ENCODE data around the gene ERAP2.

Gene ERAP2

DNA sequence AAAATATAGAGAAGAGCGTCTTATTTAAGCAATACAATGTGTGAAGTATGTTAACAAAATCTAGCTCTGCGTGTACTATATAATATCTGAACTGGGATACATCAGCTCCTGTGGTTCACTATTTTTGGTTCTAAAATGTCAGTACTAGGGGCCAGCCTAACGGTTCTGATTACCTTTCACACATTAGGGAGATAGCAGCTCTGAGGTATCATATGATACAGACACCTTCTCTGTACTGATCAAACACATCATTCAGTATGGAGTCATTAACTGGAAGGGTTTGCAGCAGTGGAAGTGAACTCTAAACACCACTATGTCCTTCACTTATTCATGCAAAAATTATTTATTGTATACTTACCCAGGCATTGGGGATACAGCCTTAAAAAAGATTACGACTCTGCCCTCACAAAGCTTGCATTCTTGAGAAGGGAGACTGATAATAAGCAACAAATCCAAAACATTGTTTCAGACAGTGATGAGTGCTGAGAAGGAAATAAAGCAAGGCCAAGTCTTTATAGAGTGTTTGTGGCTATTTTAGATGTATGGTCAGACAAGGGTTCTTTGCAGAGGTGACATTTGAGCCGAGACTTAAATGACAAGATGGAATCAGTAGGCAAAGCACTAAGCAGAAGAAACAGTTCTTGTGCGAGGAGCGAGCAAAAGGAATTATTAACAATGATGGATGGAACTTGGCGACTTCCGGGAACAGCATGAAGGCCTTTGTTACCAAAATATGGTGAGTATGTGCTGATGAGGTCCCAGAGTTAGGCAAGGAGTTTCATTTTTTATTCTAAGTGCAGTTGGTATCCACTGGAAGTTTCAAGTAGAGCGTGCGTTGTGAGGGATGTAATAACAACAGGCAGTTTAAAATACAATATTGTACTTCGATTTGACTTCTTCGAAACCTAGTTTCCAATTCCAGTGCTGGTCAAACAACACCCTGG is 57.7 kb downstream of the ERAP2 start:
- no peak for DNase-seq

DNA sequence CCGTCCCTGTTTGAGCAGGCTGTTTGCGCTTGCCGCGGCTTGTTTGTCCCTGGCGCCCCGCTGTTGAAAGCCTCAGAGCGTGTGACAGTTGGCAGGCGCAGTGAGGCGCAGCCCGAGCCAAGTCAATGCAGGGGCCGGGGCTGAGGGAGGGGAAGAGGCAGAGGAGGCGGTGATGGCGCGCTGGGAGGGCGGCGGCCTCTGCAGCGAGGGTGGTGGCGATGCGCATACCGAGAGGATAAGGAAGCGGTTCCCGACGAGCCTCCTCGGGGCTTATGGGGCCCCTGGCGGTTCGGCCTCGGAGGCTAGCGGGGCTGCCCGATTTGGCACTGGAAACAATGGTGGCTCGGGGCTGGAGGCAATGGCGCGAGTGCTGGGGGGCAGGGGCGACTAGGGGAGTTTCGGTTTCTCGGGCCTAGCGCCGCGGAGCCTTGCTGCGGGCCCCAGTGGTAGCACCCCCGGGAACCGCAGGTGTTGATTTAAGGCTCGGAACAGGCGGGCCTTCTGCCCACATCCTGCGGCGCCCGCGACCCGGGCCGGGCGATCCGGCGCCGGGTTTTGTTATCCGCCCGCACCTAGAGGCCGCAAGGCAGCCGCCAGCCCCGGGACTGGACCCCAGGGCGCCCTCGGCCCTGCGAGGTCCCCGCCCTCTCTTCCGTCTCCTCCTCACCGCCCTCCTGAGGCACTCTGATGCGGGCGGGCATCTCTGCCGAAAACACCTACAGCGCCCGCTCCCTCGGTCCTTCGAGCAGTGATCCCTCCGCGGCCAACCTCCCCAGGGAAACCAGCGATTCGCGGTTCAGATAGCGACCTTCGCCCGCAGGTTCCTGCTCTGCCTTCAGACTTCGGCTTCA is 58.6 kb downstream of the ERAP2 start:
- peak; percentile 98 for DNase-seq

DNA sequence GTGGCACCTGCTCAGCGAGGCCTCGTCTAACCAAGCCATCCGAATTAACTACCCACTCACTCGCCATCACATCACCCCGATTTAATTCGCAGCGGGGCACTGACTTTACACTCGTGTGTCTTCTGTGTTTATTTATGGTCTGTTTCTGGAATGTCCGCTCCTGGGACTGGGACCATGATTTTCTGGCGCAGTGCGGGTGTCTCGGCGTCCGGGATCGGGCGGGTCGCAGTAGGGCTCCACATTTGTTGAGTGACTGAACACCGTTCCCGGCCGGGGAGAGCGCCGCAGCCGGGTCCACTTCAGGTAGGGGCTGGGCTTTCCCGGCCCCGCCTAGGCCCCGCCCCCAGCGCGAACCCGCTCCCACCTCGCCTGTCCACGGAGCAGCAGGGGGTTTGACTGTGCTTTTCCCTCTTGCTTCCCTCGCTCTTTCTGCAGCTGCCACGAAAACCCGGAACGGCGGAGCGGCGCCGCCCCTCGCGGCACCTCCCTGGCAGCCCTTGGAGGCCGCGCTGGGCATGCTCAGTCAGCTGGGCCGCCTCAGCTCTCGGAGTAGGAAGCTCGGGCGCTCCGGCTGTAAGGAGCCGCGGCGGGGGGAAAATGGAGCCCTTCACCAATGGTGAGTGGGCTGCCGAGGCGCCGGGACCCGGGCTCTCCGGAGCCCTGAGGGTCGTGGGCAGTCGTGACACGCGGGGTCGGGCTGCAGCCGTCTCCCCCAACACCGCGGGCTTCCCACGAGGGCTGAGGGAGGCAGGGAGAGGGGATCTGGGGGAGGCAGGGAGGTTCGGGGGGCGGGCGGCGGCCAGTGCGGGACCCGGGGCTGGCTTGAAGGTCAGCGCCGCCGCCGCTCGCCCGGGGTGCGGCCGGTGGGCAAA is 59.5 kb downstream of the ERAP2 start, which contains the start of gene LNPEP:
LNPEP (plus strand) TSS at position 522 of the 872 bp plus-strand sequence; CDS start at position 598, 76 bp downstream.
- peak; percentile 99 for DNase-seq

DNA sequence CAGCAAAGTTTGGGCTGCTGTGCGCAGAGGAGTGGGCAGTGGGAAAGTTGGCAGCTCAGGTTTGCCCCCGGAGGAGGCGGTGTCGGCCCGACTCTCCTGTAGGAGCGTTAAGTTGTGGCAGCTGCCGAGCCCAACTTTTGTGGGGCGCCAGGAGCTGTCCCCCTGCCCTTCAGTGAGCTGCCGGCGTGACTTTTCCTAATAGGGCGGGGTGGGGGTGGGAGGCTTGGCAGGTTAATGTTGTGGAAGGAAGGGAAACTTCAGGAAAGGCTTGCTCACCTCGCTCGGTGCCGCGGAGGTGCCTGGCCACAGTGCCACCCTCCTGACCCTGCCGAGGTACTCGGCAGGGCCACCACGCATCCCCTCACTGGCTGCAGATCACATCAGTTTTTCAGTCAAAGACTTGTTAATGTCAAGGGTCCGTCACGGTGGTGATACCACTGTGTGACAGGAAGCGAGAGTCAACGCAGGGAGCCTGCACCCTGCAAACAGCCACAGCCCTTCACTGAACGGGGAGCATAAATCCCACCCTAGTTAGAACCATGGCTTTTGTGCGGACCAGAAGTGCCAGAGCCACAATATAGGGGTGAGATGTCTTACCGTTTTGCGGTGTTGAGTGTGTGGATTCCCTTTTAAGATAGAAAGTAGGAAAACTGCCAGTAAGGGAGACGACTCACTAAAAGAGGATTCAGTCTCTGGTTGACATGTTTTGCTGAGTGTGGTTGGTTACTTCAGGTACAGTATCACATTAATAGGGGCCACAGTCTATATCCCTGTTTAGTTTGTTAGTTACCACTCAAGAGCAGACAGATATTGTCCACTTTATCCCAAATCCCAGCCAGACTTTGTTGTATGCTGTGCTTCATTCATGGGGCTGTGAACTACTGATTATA is 60.4 kb downstream of the ERAP2 start:
- DNase-seq = peak; percentile 64

DNA sequence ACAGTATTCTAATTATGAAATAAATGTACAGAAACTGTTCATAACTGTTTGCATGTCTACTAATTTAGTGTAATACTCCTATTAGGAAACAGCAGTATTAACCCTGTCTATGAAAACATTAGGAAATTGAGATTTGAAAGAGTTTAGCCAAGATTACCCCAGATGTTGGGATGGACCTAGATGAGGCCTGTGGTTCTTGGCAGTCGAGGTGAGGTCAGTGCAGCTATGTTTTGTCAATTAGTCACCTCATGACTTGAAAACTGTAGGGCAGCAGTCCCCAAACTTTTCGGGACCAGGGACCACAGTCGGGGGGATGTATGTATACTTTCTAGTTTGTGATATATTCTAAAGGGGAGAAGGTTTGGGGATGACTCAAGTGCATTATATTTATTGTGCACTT is 64.3 kb downstream of the ERAP2 start:
- no peak for DNase-seq

DNA sequence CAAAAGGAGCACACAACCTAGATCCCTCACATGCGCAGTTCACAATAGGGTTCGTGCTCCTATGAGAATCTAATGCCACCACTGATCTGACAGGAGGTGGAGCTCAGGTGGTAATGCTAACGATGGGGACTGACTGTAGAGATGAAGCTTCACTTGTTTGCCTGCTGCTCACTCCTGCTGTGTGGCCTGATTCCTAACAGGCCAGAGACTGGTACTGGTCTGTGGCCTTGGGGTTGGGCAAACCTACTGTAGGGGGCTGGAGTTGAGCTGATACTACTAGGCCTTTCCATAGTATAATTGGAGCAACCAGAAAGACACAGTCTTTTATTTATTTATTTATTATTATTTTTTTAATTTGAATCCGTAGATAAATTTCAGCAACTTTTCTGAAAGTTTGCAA is 64.8 kb downstream of the ERAP2 start:
- DNase-seq = no peak

DNA sequence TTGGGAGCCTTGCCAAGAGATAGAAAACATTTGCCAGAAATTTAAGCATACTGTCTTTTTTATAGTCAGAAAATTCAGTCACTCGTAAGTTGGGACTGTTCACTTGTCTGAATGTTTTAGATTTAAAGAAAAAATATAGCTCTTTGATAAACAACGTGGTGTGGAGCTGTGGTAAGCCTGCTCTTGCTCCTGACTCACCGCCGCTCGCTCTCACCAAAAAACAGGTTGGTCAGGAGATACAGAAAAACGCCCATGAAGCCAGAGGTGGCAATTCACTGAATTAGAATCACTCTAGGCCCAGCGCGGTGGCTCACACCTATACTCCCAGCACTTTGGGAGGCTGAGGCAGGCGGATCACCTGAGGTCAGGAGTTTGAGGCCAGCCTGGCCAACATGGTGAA is 65.8 kb downstream of the ERAP2 start:
- DNase-seq = no peak

DNA sequence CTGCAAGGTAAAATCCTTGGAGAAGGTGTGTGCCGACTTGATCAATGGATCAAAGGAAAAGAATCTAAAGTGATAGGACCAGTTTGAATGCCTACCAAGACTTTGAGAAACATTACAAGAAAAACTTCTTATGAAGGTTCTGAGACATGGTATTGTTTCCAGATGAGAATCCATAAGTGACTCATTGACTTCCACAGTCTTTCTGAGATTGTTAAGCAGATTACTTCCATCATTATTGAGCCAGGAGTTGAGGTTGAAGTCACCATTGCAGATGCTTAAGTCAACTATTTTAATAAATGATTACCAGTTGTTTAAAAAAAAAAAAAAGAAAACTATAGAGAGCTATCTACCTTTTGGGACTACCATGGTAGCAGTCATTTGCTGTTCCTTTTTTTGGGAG is 66.6 kb downstream of the ERAP2 start:
- DNase-seq = no peak

DNA sequence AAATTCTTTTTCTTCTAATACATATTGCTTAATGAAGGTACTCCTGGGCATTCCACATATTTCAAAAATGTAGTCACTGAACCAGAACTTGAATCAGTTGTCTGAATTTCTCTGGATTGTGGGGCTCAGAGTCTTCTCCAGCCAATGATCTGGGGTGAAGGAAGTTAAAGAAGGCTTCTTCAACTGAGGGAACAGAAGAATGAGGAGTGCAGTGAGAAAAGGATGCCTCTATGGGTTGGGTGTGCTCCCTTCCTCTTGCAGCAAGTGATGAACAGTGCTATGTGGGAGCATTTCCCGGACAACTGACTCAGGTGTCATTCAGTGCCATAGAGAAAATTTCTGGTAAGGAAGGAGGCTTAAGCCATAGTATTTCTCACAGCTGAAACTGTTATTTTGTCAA is 67.5 kb downstream of the ERAP2 start:
- DNase-seq = no peak

DNA sequence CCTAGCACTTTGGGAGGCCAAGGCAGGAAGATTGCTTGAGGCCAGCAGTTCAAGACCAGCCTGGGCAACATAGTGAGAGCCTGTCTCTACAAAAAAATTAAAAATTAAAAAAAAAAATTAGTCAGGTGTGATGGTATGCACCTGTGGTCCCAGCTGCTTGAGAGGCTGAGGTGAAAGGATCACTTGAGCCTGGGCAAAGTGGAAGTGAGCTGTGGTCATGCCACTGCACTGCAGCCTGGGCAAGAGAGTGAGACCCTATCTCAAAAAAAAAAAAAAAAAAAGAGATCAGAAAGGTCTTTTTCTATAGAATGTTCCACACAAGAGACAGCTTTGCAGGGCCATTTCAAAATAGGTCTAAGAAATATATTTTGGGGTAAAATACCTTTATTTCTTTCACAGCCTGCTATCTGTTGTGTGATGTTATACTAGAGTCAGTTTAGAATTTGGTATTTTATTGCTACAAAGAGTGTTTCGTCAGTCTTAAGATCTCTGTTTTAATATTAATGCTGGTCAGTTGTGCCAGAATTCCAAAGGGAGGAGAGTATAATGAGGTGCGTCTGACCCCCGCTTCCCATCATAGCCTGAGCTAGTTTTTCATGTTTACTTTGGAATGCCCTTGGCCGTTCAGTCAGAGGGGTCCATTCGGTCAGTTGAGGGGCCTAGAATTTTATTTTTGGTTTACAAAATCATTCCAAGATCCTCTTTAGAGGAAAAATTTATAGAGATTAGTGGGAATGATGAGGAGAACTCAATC is 69.0 kb downstream of the ERAP2 start:
- no peak for DNase-seq

DNA sequence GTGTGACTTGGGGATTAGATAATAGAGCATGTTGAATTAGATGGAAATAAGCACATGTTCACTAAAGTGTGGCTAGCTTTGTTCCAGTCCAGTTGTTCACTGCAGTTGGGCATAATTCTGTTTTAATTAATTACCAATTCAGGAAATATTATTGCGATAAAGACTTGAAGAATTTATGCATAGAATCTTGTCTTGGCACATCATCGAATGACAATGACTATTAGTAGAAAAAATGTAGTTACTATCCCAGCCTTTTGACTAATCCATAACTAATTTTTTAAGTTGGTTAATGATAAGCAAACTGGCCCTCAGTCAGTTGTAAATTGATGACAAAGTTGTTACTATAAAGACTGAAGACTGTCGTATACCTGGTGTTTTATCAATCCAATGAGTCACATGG is 70.1 kb downstream of the ERAP2 start:
- no peak for DNase-seq

DNA sequence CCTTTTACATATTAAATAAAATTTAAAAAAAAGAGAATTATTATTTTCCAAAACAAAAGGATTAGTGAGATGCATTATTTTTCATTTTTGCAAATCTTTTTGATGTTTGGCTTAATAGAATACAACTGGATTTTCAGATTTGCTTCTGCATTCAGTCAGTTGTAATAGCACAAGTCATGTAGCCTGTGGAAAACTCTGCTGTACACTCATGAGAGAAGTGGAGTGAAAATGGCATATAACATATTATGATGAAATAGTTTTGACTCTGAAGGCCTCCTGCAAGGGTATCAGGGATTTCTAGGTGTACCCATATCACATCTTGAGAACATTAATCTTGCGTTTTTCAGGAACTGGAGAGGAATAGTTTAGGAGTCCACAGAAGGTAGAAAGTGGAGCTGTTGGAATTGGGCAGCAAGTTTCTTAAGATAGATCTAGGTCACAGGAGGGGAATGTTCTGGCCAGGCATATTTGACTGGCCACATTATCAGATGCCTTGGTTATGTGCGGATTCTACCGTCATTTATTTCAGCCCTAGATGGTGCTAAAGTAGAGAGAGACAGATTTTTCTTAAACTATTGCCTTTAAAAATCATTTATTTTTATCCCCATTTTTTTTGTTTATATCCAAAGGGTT is 75.9 kb downstream of the ERAP2 start:
- no peak for DNase-seq

DNA sequence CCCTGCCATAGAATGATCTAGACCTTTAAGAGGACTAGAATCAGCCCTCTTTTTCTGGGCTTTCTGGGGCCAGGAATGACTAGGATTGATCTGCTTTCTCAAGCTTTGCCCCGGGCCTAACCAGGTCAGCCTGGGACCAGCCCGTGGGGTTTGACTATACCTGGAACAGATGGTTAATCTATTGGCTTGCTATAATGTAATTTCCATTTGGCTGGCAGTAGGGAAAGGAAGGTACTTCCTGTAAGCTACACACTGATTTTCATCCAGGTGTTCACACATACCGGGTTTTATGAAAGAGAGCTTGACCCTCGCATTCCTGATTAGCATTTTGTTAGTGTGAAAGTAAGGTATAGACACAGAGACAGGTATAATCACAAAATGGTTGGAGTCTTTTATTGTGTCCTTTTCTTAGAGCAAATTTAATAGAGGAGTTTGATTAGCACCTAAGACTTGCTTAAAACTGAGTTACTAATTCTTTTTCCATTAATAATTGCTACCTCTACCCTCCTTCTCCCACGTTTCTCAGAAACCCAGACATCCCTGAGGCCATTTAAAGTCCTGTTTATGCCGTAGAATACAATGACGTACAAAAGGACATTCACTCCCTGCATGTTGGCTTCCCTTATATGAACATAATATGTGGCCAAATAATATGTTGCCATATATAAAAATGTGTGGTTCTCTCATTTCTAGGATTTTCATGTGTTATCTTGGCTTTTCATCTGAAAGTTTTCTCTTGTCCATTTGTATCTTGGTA is 76.9 kb downstream of the ERAP2 start:
- DNase-seq = no peak

DNA sequence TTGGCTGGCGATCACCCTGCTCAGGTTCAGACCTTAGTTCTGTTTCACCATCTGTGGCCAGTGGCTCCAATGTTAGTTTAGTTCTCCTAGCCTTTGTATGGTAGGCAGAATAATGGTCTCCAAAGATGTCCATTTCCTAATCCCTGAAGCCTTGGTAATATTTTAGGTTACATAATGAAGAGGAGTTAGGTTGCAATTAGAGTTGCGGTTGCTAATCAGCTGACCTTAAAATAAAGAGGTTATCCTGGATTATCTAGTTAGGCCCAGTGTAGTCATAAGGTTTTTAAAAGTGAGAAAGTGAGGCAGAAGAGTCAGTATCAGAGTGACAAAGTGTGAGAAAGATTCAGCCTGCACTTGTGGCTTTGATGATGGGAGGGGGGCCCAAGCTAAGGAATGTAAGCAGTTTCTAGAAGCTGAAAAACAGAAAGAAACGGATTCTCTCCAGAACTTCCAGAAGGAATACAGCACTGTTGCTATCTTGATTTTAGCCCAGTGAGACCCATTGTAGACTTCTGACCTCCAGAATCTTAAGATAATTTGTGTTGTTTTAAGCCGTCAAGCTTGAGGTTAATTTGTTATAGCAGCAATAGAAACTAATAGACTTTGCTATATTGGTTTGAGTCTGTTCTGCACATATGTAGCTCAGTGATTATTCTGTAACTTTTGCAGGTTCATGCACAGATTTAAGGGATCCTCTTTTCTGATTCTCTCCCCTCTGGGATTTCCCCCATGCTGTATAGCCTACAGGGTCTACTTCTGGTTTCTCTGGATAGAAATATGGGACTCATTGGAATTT is 81.2 kb downstream of the ERAP2 start:
- no peak for DNase-seq

DNA sequence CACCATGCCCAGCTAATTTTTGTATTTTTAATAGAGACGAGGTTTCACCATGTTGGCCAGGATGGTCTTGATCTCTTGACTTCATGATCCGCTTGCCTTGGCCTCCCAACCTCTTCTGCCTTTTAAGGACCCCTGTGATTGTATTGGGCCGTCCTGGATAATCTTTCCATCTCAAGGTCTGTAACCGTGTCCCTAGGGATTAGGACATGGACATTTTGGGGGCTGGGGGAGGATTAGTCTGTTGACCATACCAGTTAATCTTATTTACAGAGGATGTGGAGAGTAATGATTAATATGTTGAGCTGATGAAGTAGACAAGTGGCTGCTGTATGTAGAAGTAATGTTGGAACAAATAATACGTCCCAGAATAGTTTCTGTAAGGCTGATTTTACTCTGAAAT is 82.7 kb downstream of the ERAP2 start:
- DNase-seq = no peak

DNA sequence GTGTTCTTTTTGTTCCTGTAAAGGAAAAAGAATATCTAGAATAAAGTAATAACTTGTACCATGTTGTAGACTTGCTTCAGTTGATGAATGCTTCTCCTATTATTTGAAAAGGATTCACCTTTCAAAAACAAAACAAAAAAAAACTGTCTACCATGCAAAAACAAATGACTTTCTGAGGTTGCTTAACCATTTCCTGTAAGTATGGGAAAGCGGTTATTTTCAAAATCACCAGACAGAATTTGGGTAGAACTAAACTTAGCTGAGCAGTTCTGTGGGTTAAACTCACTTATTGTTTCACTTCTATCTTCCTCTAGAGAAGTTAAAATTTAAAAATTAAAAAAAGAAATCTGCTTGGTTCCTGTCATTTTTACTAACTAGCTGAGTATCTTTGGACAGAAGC is 84.8 kb downstream of the ERAP2 start:
- peak; percentile 38 for DNase-seq

DNA sequence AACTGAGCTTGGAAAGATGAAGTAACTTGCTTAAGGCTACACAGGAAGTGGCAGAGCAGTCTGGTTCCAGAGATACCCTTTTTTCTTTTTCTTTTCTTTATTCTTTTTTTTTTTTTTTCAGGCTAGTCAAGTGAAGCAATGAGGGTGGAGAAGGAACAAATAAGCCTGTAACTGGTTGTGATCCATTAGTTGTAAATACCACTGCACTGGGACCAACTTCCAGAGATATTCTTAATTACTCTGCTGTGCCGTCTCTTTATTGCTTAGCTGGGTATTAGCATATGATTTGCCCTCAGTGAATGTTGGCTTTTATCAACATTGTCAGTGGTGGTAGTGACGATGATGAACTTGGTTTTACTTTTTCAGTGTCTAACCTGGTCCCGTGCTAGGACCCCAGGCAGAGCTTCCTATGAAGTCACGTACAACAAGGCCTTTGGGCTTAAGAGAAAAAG is 86.3 kb downstream of the ERAP2 start:
- DNase-seq = no peak

DNA sequence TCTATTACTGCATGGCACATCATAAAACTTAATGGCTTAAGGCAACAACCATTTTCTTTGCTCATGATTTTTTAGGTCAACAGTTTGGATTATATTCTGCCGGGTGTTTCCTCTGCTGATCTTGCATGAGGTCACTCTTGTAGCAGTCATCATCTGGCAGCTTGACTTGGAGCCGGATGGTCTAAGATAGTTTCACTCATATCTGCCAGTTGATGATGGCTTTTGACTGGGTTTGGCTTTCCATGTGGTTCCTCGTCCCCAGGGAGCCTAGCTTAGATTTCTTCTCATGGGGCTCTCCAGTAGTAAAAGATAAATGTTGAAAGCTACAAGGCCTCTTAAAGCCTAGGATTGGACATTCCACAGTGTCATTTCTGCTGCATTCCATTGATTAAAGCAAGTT is 87.0 kb downstream of the ERAP2 start:
- DNase-seq = peak; percentile 16

DNA sequence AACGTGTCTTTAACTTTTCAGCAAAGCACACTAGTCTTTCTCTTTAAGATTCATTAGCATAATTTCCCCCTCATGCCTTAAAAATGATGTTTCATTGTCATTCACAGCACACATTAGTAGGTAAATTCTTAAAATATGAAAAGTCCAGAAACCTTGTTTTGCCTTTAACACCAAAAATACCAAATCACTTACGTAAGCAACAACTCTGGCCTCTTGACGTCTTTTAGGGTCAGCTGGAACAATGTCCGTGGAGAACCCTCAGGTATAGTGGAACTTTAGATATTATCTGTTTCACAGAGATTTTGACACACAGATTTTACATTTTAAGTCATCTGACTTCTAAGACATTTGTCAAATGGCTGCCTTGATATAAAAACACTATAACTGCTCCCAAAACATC is 90.5 kb downstream of the ERAP2 start:
- no peak for DNase-seq

Data from RPMI8226 (cell line).